22Rv1 (cell line): ENCODE measurements around the gene MKRN2.

Source experiments
- ZFX ChIP-seq: fragments of 450-650 bp; IDR thresholded peaks from 2 replicates; pipeline ENCODE4 v1.6.1; 2017; ENCODE audit warnings: antibody characterized with exemption, borderline replicate concordance
- TF ChIP-seq, protein P1 (sequence below): fragments of 450-650 bp; IDR thresholded peaks from 2 replicates; pipeline ENCODE4 v1.5.1; 2017; ENCODE audit warnings: mild to moderate bottlenecking

DNA sequence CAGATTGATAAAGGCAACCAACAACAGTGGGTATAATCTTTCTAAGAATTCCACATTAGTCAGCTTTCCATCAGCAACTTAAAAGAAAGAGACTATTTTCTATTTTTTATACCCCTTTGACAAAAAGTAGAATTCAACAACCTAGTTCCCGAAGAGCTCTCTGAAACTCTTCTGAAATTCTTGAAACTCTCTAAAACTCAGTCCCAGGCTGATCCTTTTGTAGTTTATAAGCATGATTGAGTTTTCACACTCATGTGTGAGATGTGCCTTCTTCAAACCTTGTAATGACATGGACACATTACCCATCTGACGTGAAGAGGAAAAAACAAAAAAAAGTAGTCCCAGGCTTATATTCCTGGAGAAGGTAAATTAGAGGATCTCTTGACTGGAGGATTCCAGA is 75.6 kb downstream of the MKRN2 start:
- TF ChIP-seq, protein P1, sequence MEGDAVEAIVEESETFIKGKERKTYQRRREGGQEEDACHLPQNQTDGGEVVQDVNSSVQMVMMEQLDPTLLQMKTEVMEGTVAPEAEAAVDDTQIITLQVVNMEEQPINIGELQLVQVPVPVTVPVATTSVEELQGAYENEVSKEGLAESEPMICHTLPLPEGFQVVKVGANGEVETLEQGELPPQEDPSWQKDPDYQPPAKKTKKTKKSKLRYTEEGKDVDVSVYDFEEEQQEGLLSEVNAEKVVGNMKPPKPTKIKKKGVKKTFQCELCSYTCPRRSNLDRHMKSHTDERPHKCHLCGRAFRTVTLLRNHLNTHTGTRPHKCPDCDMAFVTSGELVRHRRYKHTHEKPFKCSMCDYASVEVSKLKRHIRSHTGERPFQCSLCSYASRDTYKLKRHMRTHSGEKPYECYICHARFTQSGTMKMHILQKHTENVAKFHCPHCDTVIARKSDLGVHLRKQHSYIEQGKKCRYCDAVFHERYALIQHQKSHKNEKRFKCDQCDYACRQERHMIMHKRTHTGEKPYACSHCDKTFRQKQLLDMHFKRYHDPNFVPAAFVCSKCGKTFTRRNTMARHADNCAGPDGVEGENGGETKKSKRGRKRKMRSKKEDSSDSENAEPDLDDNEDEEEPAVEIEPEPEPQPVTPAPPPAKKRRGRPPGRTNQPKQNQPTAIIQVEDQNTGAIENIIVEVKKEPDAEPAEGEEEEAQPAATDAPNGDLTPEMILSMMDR = no peak
- no peak for TF ChIP-seq ZFX
